GM19025 (cell line): Measurements from ENCODE around the gene GPATCH4.

ENCODE experiments used
- ATAC-seq: cut with Tn5 transposase; IDR thresholded peaks from one replicate; pipeline ENCODE4 v1.9.1; 2021; ENCODE audit warnings: mild to moderate bottlenecking, low read depth, moderate library complexity; ENCODE audit not compliant: unreplicated experiment

GPATCH4 gene

GRCh38 chr1:156551869-156552268, 49.4 kb downstream of the GPATCH4 start:
- no peak for ATAC-seq

GRCh38 chr1:156551066-156551643, 50.1 kb downstream of the GPATCH4 start:
- no peak for ATAC-seq

GRCh38 chr1:156550346-156550745, 50.9 kb downstream of the GPATCH4 start:
- ATAC-seq = no peak

- no peak for ATAC-seq
Measured at GRCh38 chr1:156549831-156550230, 51.4 kb downstream of the GPATCH4 start.

- ATAC-seq = no peak
Measured at GRCh38 chr1:156549390-156549789, 51.9 kb downstream of the GPATCH4 start.

- ATAC-seq = no peak
Measured at GRCh38 chr1:156547982-156548381, 53.3 kb downstream of the GPATCH4 start.

- no peak for ATAC-seq
Measured at GRCh38 chr1:156547434-156547833, 53.8 kb downstream of the GPATCH4 start.

- no peak for ATAC-seq
Measured at GRCh38 chr1:156546267-156546666, 55.0 kb downstream of the GPATCH4 start.

GRCh38 chr1:156544592-156545102, 56.6 kb downstream of the GPATCH4 start:
- ATAC-seq = no peak
